KMS-11 (cell line): ENCODE data around the gene IMPG2.

Source experiments
- H2AFZ ChIP-seq: fragments of 200-600 bp; sonication (generic); 2 replicates; pipeline ENCODE4 v1.6.1; 2016; ENCODE audit warnings: antibody characterized with exemption, mixed run types, low read depth
- H3K27ac ChIP-seq: fragments of 200-600 bp; sonication (generic); 2 replicates; pipeline ENCODE4 v1.6.1; 2016; ENCODE audit warnings: mild to moderate bottlenecking, mixed run types
- H3K27me3 ChIP-seq: fragments of 200-600 bp; sonication (generic); 2 replicates; pipeline ENCODE4 v1.6.1; 2017; ENCODE audit warnings: mild to moderate bottlenecking, low read depth, mixed run types, moderate library complexity; ENCODE audit not compliant: insufficient read depth
- H3K36me3 ChIP-seq: fragments of 200-600 bp; sonication (generic); 2 replicates; pipeline ENCODE4 v1.6.1; 2017; ENCODE audit warnings: mild to moderate bottlenecking, mixed run types; ENCODE audit not compliant: insufficient read depth
- H3K4me1 ChIP-seq: fragments of 200-600 bp; sonication (generic); 2 replicates; pipeline ENCODE4 v1.6.1; 2016; ENCODE audit warnings: mild to moderate bottlenecking, low read depth, mixed run types; ENCODE audit not compliant: poor library complexity, severe bottlenecking
- H3K4me2 ChIP-seq: fragments of 200-600 bp; sonication (generic); 2 replicates; pipeline ENCODE4 v1.7.0; 2016; ENCODE audit warnings: mild to moderate bottlenecking, mixed run types
- H3K4me3 ChIP-seq: fragments of 200-600 bp; sonication (generic); IDR thresholded peaks from 2 replicates; pipeline ENCODE4 v1.6.1; 2017; ENCODE audit warnings: low read depth, low read length, mixed read lengths; ENCODE audit not compliant: insufficient read depth
- H3K79me2 ChIP-seq: fragments of 200-600 bp; sonication (generic); 2 replicates; pipeline ENCODE4 v1.6.1; 2016; ENCODE audit warnings: low read depth, mixed run types; ENCODE audit not compliant: insufficient read depth
- H3K9ac ChIP-seq: fragments of 200-600 bp; sonication (generic); 2 replicates; pipeline ENCODE4 v1.6.1; 2016; ENCODE audit warnings: mild to moderate bottlenecking, mixed run types
- H4K20me1 ChIP-seq: fragments of 200-600 bp; sonication (generic); 2 replicates; pipeline ENCODE4 v1.6.1; 2016; ENCODE audit warnings: mild to moderate bottlenecking, mixed run types; ENCODE audit not compliant: insufficient read depth
- CTCF ChIP-seq: fragments of 200-600 bp; sonication (generic); conservative IDR thresholded peaks from 2 replicates; pipeline ENCODE4 v1.6.1; 2017; ENCODE audit warnings: low read depth, mild to moderate bottlenecking, antibody characterized with exemption, low read length, moderate library complexity, mixed read lengths

Gene IMPG2

GRCh38 chr3:101181801-101182200 is 138.6 kb downstream of the IMPG2 start:
- no peak for TF ChIP-seq CTCF
- no peaks in the 10 kb centered on the region for H3K79me2 ChIP-seq
- H3K4me2 ChIP-seq, result no peak overlapping the region
- no peak overlapping the region for H2AFZ ChIP-seq
- no peaks in the 10 kb centered on the region for H4K20me1 ChIP-seq
- no peaks in the 10 kb centered on the region for H3K4me1 ChIP-seq
- no peaks in the 10 kb centered on the region for H3K27me3 ChIP-seq
- no peak overlapping the region for H3K9ac ChIP-seq
- H3K4me3 ChIP-seq, result no peak overlapping the region
- H3K36me3 ChIP-seq, result no peaks in the 10 kb centered on the region
- no peak overlapping the region for H3K27ac ChIP-seq

GRCh38 chr3:101179637-101180036 is 140.7 kb downstream of the IMPG2 start:
- Histone ChIP-seq H3K4me1 (no peaks in the 10 kb centered on the region), H3K4me2 (no peak overlapping the region), H4K20me1 (no peaks in the 10 kb centered on the region), H3K4me3 (no peak overlapping the region), H3K9ac (no peak overlapping the region), H2AFZ (no peak overlapping the region), H3K27ac (no peak overlapping the region), H3K27me3 (no peaks in the 10 kb centered on the region), H3K79me2 (no peaks in the 10 kb centered on the region), H3K36me3 (no peaks in the 10 kb centered on the region)
- TF ChIP-seq CTCF, result no peak

GRCh38 chr3:101177577-101177976 is 142.8 kb downstream of the IMPG2 start:
- H3K9ac ChIP-seq, result no peak overlapping the region
- no peaks in the 10 kb centered on the region for H3K27me3 ChIP-seq
- no peaks in the 10 kb centered on the region for H4K20me1 ChIP-seq
- H2AFZ ChIP-seq, result no peak overlapping the region
- H3K4me3 ChIP-seq, result no peak overlapping the region
- H3K27ac ChIP-seq, result no peak overlapping the region
- no peak overlapping the region for H3K4me2 ChIP-seq
- H3K79me2 ChIP-seq, result no peaks in the 10 kb centered on the region
- H3K4me1 ChIP-seq, result no peaks in the 10 kb centered on the region
- H3K36me3 ChIP-seq, result no peaks in the 10 kb centered on the region
- TF ChIP-seq CTCF, result no peak
